IMR-90 (cell line): ENCODE data around the gene RAD51B. TPM values are rescaled to one million over a fixed set of nuclear protein-coding genes. Genes with fewer than 3 reads are reported as not detected.

Experiments used
- ATAC-seq: fragments of 200-7000 bp; cut with Tn5 transposase; 2 replicates; pipeline ENCODE4 v1.9.1; 2020; ENCODE audit warnings: low read depth, mild to moderate bottlenecking, moderate library complexity
- BruUV-seq: library from RNA; stranded (reverse); fragments of 400-500 nt; replicated peaks from 2 replicates; lab custom pipeline; 2021; lab: Mats Ljungman, UMichigan
- CTCF ChIA-PET: fragments of 300-600 bp; formaldehyde crosslinking; extraction: SDS; loops from one replicate; lab custom pipeline; 2021; ENCODE audit warnings: antibody characterized with exemption; lab: Yijun Ruan, JAX
- POLR2A ChIA-PET: fragments of 300-600 bp; sonication (Branson Sonifier 250); formaldehyde crosslinking; loops from one replicate; lab custom pipeline; 2022; ENCODE audit warnings: antibody characterized with exemption; ENCODE audit not compliant: unreplicated experiment; lab: Charles Lee
- DNase-seq: peaks from one replicate; pipeline ENCODE4 v3.0.0; 2013
- H2AFZ ChIP-seq: replicated peaks from 2 replicates; pipeline ENCODE3; 2013; ENCODE audit warnings: low read length, mild to moderate bottlenecking; ENCODE audit not compliant: poor library complexity
- H2AK5ac ChIP-seq: 2 replicates; pipeline ENCODE4 v1.6.1; 2013; ENCODE audit warnings: low read depth, low read length, inconsistent platforms
- H2AK9ac ChIP-seq: replicated peaks from 2 replicates; pipeline ENCODE3; 2013; ENCODE audit warnings: mild to moderate bottlenecking, low read depth, low read length, moderate library complexity; ENCODE audit not compliant: poor library complexity
- H2BK120ac ChIP-seq: 2 replicates; pipeline ENCODE4 v1.6.1; 2013; ENCODE audit warnings: low read depth, low read length, inconsistent platforms
- H2BK15ac ChIP-seq: 3 replicates; pipeline ENCODE4 v1.6.1; 2013; ENCODE audit warnings: low read depth, low read length, inconsistent platforms
- H2BK20ac ChIP-seq: 2 replicates; pipeline ENCODE4 v1.6.1; 2013; ENCODE audit warnings: low read depth, mild to moderate bottlenecking, inconsistent platforms, low read length, moderate library complexity
- H2BK5ac ChIP-seq: 2 replicates; pipeline ENCODE4 v1.6.1; 2013; ENCODE audit warnings: mild to moderate bottlenecking, low read depth, low read length, inconsistent platforms; ENCODE audit not compliant: poor library complexity, severe bottlenecking
- H3K14ac ChIP-seq: replicated peaks from 2 replicates; pipeline ENCODE4 v1.6.1; 2013; ENCODE audit warnings: low read depth, low read length, inconsistent platforms
- H3K18ac ChIP-seq: 2 replicates; pipeline ENCODE4 v1.6.1; 2013; ENCODE audit warnings: low read depth, low read length, control low read depth
- H3K23ac ChIP-seq: 2 replicates; pipeline ENCODE4 v1.6.1; 2013; ENCODE audit warnings: low read depth, low read length, inconsistent platforms
- H3K27ac ChIP-seq: 2 replicates; pipeline ENCODE4 v1.5.1; 2013; ENCODE audit warnings: mild to moderate bottlenecking, control low read depth, low read length; ENCODE audit not compliant: insufficient read depth
- H3K27me3 ChIP-seq: 2 replicates; pipeline ENCODE4 v1.6.1; 2013; ENCODE audit warnings: low read length; ENCODE audit not compliant: control insufficient read depth, insufficient read depth
- H3K36me3 ChIP-seq: 2 replicates; pipeline ENCODE4 v1.6.1; 2013; ENCODE audit warnings: low read length, mixed read lengths; ENCODE audit not compliant: control insufficient read depth, insufficient read depth
- H3K4ac ChIP-seq: 2 replicates; pipeline ENCODE4 v1.6.1; 2013; ENCODE audit warnings: low read depth, low read length, inconsistent platforms
- H3K4me1 ChIP-seq: 2 replicates; pipeline ENCODE4 v1.6.1; 2013; ENCODE audit warnings: low read length, mixed read lengths; ENCODE audit not compliant: control insufficient read depth, insufficient read depth
- H3K4me2 ChIP-seq: 2 replicates; pipeline ENCODE4 v1.6.1; 2013; ENCODE audit warnings: low read depth, mild to moderate bottlenecking, control low read depth, low read length, moderate library complexity
- H3K4me3 ChIP-seq: 2 replicates; pipeline ENCODE4 v1.5.1; 2013; ENCODE audit warnings: low read depth, mild to moderate bottlenecking, control low read depth, low read length, moderate library complexity; ENCODE audit not compliant: insufficient read depth
- H3K56ac ChIP-seq: 2 replicates; pipeline ENCODE4 v1.6.1; 2013; ENCODE audit warnings: low read length, inconsistent platforms; ENCODE audit not compliant: insufficient read depth; ENCODE audit errors: extremely low read depth
- H3K79me1 ChIP-seq, 2 experiments: 2 replicates each; pipeline ENCODE4 v1.6.1; 2013; ENCODE audit warnings: low read length in 2 of 2, inconsistent platforms in 1 of 2, low read depth in 1 of 2
- H3K9ac ChIP-seq: 2 replicates; pipeline ENCODE4 v1.6.1; 2013; ENCODE audit warnings: low read depth, low read length, control low read depth
- H3K9me1 ChIP-seq: 2 replicates; pipeline ENCODE4 v1.6.1; 2013; ENCODE audit warnings: low read length, inconsistent platforms; ENCODE audit not compliant: insufficient read depth
- H3K9me3 ChIP-seq: 2 replicates; pipeline ENCODE4 v1.6.1; 2013; ENCODE audit warnings: low read length; ENCODE audit not compliant: control insufficient read depth, insufficient read depth
- H4K20me1 ChIP-seq: 2 replicates; pipeline ENCODE4 v1.6.1; 2013; ENCODE audit warnings: low read length, inconsistent platforms; ENCODE audit not compliant: insufficient read depth
- H4K5ac ChIP-seq: 2 replicates; pipeline ENCODE4 v1.6.1; 2013; ENCODE audit warnings: mild to moderate bottlenecking, low read depth, low read length, control low read depth
- H4K8ac ChIP-seq, 2 experiments: 2 replicates each; pipeline ENCODE4 v1.6.1; 2013; ENCODE audit warnings: low read depth in 2 of 2, low read length in 2 of 2, control low read depth in 1 of 2, inconsistent platforms in 1 of 2
- H4K91ac ChIP-seq: 2 replicates; pipeline ENCODE4 v1.6.1; 2013; ENCODE audit warnings: low read depth, low read length, inconsistent platforms; ENCODE audit not compliant: insufficient read depth
- BHLHE40 ChIP-seq: fragments of 150-350 bp; IDR thresholded peaks from 2 replicates; pipeline ENCODE4 v1.6.1; 2016; ENCODE audit warnings: mild to moderate bottlenecking, low read depth, low read length
- CEBPB ChIP-seq: IDR thresholded peaks from 2 replicates; pipeline ENCODE4 v1.6.1; 2012; ENCODE audit warnings: low read depth, low read length, improper control_type of control experiment
- CTCF ChIP-seq: conservative IDR thresholded peaks from 2 replicates; pipeline ENCODE4 v1.5.1; 2012; ENCODE audit warnings: mild to moderate bottlenecking, low read depth, low read length, improper control_type of control experiment
- ELK1 ChIP-seq: fragments of 150-350 bp; IDR thresholded peaks from 2 replicates; pipeline ENCODE4 v1.6.1; 2016; ENCODE audit warnings: low read depth, mild to moderate bottlenecking, low read length, moderate library complexity, borderline replicate concordance
- FOS ChIP-seq: fragments of 150-350 bp; IDR thresholded peaks from 2 replicates; pipeline ENCODE4 v1.6.1; 2016; ENCODE audit warnings: low read depth, low read length
- MAFK ChIP-seq: IDR thresholded peaks from 2 replicates; pipeline ENCODE4 v1.6.1; 2012; ENCODE audit warnings: low read depth, low read length, improper control_type of control experiment
- POLR2A ChIP-seq: IDR thresholded peaks from 2 replicates; pipeline ENCODE4 v1.6.1; 2012; ENCODE audit warnings: mild to moderate bottlenecking, low read depth, low read length
- RAD21 ChIP-seq: IDR thresholded peaks from 2 replicates; pipeline ENCODE4 v1.6.1; 2012; ENCODE audit warnings: low read length, improper control_type of control experiment
- WGBS, 2 experiments: methylation state at CpG; one replicate each; pipeline versions ENCODE4 v1.1.5 to v1.1.7; 2013; ENCODE audit warnings: missing lambda C conversion rate in 2 of 2; ENCODE audit not compliant: insufficient read length in 1 of 2; ENCODE audit errors: extremely low coverage in 2 of 2; 5-methylcytosine and 5-hydroxymethylcytosine counted together
- dilution Hi-C: fragments of 300-500 bp; cut with HindIII; formaldehyde crosslinking; loops from one replicate; pipeline ENCODE4 v1.14.3; 2018; ENCODE audit warnings: low sequenced_read_pairs; ENCODE audit not compliant: unreplicated experiment
- in situ Hi-C: fragments of 300-500 bp; cut with MboI; formaldehyde crosslinking; loops from 3 replicates; pipeline ENCODE4 v1.14.3; 2019; ENCODE audit warnings: low sequenced_read_pairs, inconsistent platforms, mixed read lengths
- intact Hi-C: fragments of 100-400 bp; cut with micrococcal nuclease; formaldehyde crosslinking; loops from 2 replicates; pipeline ENCODE4 v1.10.0; 2022
- polyA plus RNA-seq, 3 experiments: library from polyadenylated mRNA; depleted of rRNA; stranded (reverse); fragments of >200 nt; gene quantifications; 2 replicates each; pipeline ENCODE4 v1.2.3, GENCODE V29; 2012; ENCODE audit warnings: low replicate concordance in 1 of 3
- total RNA-seq: library from RNA; depleted of rRNA; stranded (reverse); fragments of >200 nt; gene quantifications from 2 replicates; pipeline ENCODE4 v1.2.3, GENCODE V29; 2012

Gene RAD51B
- total and polyA plus RNA-seq, 2 of the 4 experiments (the other 2 are of a cell fraction): 5.1 to 18.8 TPM

GRCh38 chr14:68576496-68577244 is 757.1 kb downstream of the RAD51B start:
- H2BK15ac ChIP-seq: peak overlapping the region; percentile 95
- WGBS, 2 experiments: 100% methylated on average over 2 of the region's 4 CpGs; no CpG with 5 or more reads in 1 of the 2 experiments
- peak overlapping the region; percentile 59 to 94 for H4K8ac ChIP-seq
- peak overlapping the region; percentile 95 for H3K14ac ChIP-seq
- peak overlapping the region; percentile 98 for H2BK120ac ChIP-seq
- TF ChIP-seq CTCF: no peak
- no peak for TF ChIP-seq BHLHE40
- TF ChIP-seq CEBPB: no peak
- TF ChIP-seq POLR2A: no peak
- TF ChIP-seq MAFK: no peak
- no peak for TF ChIP-seq ELK1
- TF ChIP-seq RAD21: no peak
- TF ChIP-seq FOS: 0 out of 2 replicates have a peak, but pooled peaks have one; percentile 25
- peak; percentile 40 for DNase-seq
- no peak overlapping the region for H2AFZ ChIP-seq
- H3K4me1 ChIP-seq: peaks cover 37% of the 10 kb centered on the region
- no peak overlapping the region for H3K4me3 ChIP-seq
- no peaks in the 10 kb centered on the region for H3K27me3 ChIP-seq
- ChIA-PET POLR2A (no interaction called here), CTCF (no interaction called here)
- dilution Hi-C loops (no loop called here), in situ Hi-C loops (loop anchor here (10.0 kb wide), 1 partner anchor 322 kb away; no protein-coding TSS in a partner anchor), intact Hi-C loops (no loop called here)
- no TSS peak for BruUV-seq
- peak overlapping the region; percentile 97 for H2AK5ac ChIP-seq
- H3K4me2 ChIP-seq: no peak overlapping the region
- H3K18ac ChIP-seq: peak overlapping the region; percentile 89; the same call in 1 of the 2 replicates
- H4K20me1 ChIP-seq: no peaks in the 10 kb centered on the region
- H3K36me3 ChIP-seq: no peaks in the 10 kb centered on the region
- H3K4ac ChIP-seq: peak overlapping the region; percentile 97
- H4K5ac ChIP-seq: peak overlapping the region; percentile 57; the same call in 1 of the 2 replicates
- H3K79me1 ChIP-seq: peaks cover 0 to 19% of the 10 kb centered on the region in 2 experiments; a peak in 2 of 4 replicates
- H3K9me1 ChIP-seq: peaks cover 29% of the 10 kb centered on the region
- H2AK9ac ChIP-seq: peak overlapping the region; percentile 65
- H3K9me3 ChIP-seq: no peaks in the 10 kb centered on the region
- H3K56ac ChIP-seq: peak overlapping the region; percentile 95; the same call in 1 of the 2 replicates
- peak overlapping the region; percentile 85; the same call in 1 of the 2 replicates for H3K23ac ChIP-seq
- peak overlapping the region; percentile 56 for H3K27ac ChIP-seq
- peak overlapping the region; percentile 98 for H2BK20ac ChIP-seq
- ATAC-seq: peak; percentile 34
- peak overlapping the region; percentile 99 for H2BK5ac ChIP-seq
- no peak overlapping the region for H3K9ac ChIP-seq
- H4K91ac ChIP-seq: peak overlapping the region; percentile 98
